ENCODE measurements around the gene TRIM54. TPM values are rescaled to one million over a fixed set of nuclear protein-coding genes. Genes with fewer than 3 reads are reported as not detected.
"Not testable (repeated sequence)": the region's sequence is repeated elsewhere in the genome, so short reads cannot be mapped to it uniquely, and the experiment has no call there.

The TRIM54 gene
- total RNA-seq, 1 donor from 2014 or later: not detected

- H3K4me1 ChIP-seq: peaks cover 32% of the 10 kb centered on the region
- no peaks in the 10 kb centered on the region for H3K9me3 ChIP-seq
- H3K4me3 ChIP-seq: peak overlapping the region; percentile 40
- ATAC-seq (peak; percentile 56 to 61), DNase-seq (no peak)
- no peak overlapping the region for H3K27ac ChIP-seq
- intact Hi-C loops (cut with DNase I): no loop called here
- TF ChIP-seq CTCF (IDR thresholded peaks at IDR 0.05): no peak
- H3K27me3 ChIP-seq (ENCODE audit: low read depth): peaks cover 83% of the 10 kb centered on the region
- H3K36me3 ChIP-seq: no peaks in the 10 kb centered on the region
These were observed 17.9 kb upstream of the TRIM54 start for GRCh38 chr2:27264253-27264752.

GRCh38 chr2:27264753-27265535, 17.3 kb upstream of the TRIM54 start:
- peaks cover 80% of the 10 kb centered on the region for H3K27me3 ChIP-seq (ENCODE audit: low read depth)
- H3K36me3 ChIP-seq: no peaks in the 10 kb centered on the region
- H3K4me3 ChIP-seq: peak overlapping the region; percentile 40
- intact Hi-C loops (cut with DNase I): no loop called here
- H3K27ac ChIP-seq: no peak overlapping the region
- H3K9me3 ChIP-seq: no peaks in the 10 kb centered on the region
- peak; percentile 62 for TF ChIP-seq CTCF (IDR thresholded peaks at IDR 0.05)
- DNase-seq (peak; percentile 72), ATAC-seq (peak; percentile 82 to 85)
- peaks cover 32% of the 10 kb centered on the region for H3K4me1 ChIP-seq

GRCh38 chr2:27265536-27265870, 16.7 kb upstream of the TRIM54 start:
- Histone ChIP-seq H3K36me3 (no peaks in the 10 kb centered on the region), H3K4me1 (peaks cover 32% of the 10 kb centered on the region), H3K9me3 (no peaks in the 10 kb centered on the region), H3K27ac (no peak overlapping the region), H3K4me3 (no peak overlapping the region), H3K27me3 (ENCODE audit: low read depth) (peaks cover 75% of the 10 kb centered on the region)
- intact Hi-C loops (cut with DNase I): no loop called here
- no peak for TF ChIP-seq CTCF (IDR thresholded peaks at IDR 0.05)
- DNase-seq (no peak), ATAC-seq (no peak)

- H3K36me3 ChIP-seq; intact Hi-C loops (cut with DNase I); DNase-seq; ATAC-seq; H3K27ac ChIP-seq; H3K9me3 ChIP-seq; H3K4me3 ChIP-seq: not testable (repeated sequence)
- peaks cover 22% of the 10 kb centered on the region for H3K4me1 ChIP-seq
- H3K27me3 ChIP-seq (ENCODE audit: low read depth): peaks cover 47% of the 10 kb centered on the region
These were observed 13.9 kb upstream of the TRIM54 start for GRCh38 chr2:27268296-27268695.

- Histone ChIP-seq H3K4me1 (peaks cover 4% of the 10 kb centered on the region), H3K27ac (no peak overlapping the region), H3K4me3 (no peak overlapping the region), H3K9me3 (no peaks in the 10 kb centered on the region), H3K27me3 (ENCODE audit: low read depth) (peaks cover 30% of the 10 kb centered on the region), H3K36me3 (no peaks in the 10 kb centered on the region)
- intact Hi-C loops (cut with DNase I): no loop called here
- no peak for TF ChIP-seq CTCF (IDR thresholded peaks at IDR 0.05)
- DNase-seq (no peak), ATAC-seq (no peak)
These were observed 12.1 kb upstream of the TRIM54 start for GRCh38 chr2:27270131-27270530.

GRCh38 chr2:27270670-27271069, 11.6 kb upstream of the TRIM54 start:
- no peaks in the 10 kb centered on the region for H3K9me3 ChIP-seq
- no peaks in the 10 kb centered on the region for H3K36me3 ChIP-seq
- peaks cover 28% of the 10 kb centered on the region for H3K27me3 ChIP-seq (ENCODE audit: low read depth)
- no peak overlapping the region for H3K27ac ChIP-seq
- DNase-seq: no peak
- no peak for ATAC-seq
- no peak for TF ChIP-seq CTCF (IDR thresholded peaks at IDR 0.05)
- intact Hi-C loops (cut with DNase I): no loop called here
- no peak overlapping the region for H3K4me3 ChIP-seq
- H3K4me1 ChIP-seq: no peaks in the 10 kb centered on the region
